Measurements from ENCODE around the gene EVC2.

DNA sequence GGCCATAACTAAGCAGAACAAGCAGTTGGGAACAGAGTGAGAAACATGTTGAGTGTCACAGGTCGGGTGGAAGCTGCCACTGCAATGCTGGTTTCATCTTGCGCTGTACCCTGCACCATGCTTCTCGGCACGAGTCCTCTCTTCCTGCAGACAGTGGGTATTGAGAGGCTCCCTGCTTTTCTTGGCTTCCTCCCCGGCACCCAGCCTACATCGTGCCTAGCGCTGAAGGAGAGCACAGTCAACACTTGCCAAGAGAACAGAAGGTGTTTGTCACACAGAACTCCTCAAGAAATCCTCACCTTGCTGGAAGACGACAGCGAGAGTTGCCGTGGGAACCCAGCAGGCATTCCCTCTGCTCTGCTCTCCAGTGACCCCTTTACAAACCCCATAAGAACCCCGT lies 53.6 kb downstream of the EVC2 start:
- TF ChIP-seq ZNF274 (IDR thresholded peaks at IDR 0.05; ENCODE audit: low read depth, low read length), result no peak
- TF ChIP-seq YY1 (IDR thresholded peaks at IDR 0.05; ENCODE audit: insufficient read depth, insufficient read length), result no peak
